K562 (cell line): ENCODE data around the gene CRYBG3. TPM values are rescaled to one million over a fixed set of nuclear protein-coding genes. Genes with fewer than 3 reads are reported as not detected.

Source experiments
- ATAC-seq: fragments of 200-7000 bp; cut with Tn5 transposase; 3 replicates; pipeline ENCODE4 v1.9.1; 2020; ENCODE audit warnings: moderate library complexity
- BruUV-seq: library from RNA; stranded (reverse); fragments of 400-500 nt; replicated peaks from 2 replicates; lab custom pipeline; 2021; lab: Mats Ljungman, UMichigan
- CTCF ChIA-PET: fragments of 300-600 bp; formaldehyde crosslinking; extraction: SDS; loops from one replicate; lab custom pipeline; 2021; ENCODE audit warnings: low intra/inter-chr PET ratio; lab: Yijun Ruan, JAX
- POLR2A ChIA-PET: fragments of 300-600, 350-650 bp; sonication (Branson Sonifier 250); formaldehyde crosslinking; extraction: SDS; loops from one replicate; lab custom pipeline; 2021; ENCODE audit warnings: antibody characterized with exemption, inconsistent platforms; lab: Yijun Ruan, JAX
- DNase-seq, 4 experiments: peaks; one replicate each; pipeline versions ENCODE4 v3.0.0 to v3.0.0-alpha.2; 2011 to 2018; ENCODE audit warnings: low spot score in 3 of 4, mixed read lengths in 3 of 4; ENCODE audit errors: extremely low read depth in 1 of 4
- FAIRE-seq: peaks from 2 replicates; lab custom pipeline; 2011; peaks lifted over from hg19 to GRCh38; lab: Jason Lieb, UNC
- H2AFZ ChIP-seq: 2 replicates; pipeline ENCODE4 v1.6.0; 2011; ENCODE audit warnings: low read depth, low read length, control low read depth, inconsistent platforms
- H3K27ac ChIP-seq: fragments of 200-600 bp; 3 replicates; pipeline ENCODE4 v1.8.0; 2011; ENCODE audit warnings: low read depth, mild to moderate bottlenecking, control low read depth, inconsistent platforms, low read length, moderate library complexity, mixed read lengths; ENCODE audit errors: extremely low read depth
- H3K27me3 ChIP-seq, 2 experiments: fragments of 300-600 bp in 1 of 2; 2 replicates in 1 of 2; 3 replicates in 1 of 2; pipeline versions ENCODE4 v1.6.0 to v1.8.0; 2011; ENCODE audit warnings: inconsistent platforms in 2 of 2, low read length in 2 of 2, mild to moderate bottlenecking in 1 of 2, mixed read lengths in 1 of 2, moderate library complexity in 1 of 2; ENCODE audit not compliant: control insufficient read depth in 2 of 2, insufficient read depth in 2 of 2
- H3K36me3 ChIP-seq: fragments of 300-600 bp; 3 replicates; pipeline ENCODE4 v1.8.0; 2011; ENCODE audit warnings: mild to moderate bottlenecking, low read length, inconsistent platforms; ENCODE audit not compliant: control insufficient read depth, insufficient read depth
- H3K4me1 ChIP-seq, 2 experiments: fragments of 200-600 bp in 1 of 2; replicated peaks in 1 of 2; 2 replicates in 1 of 2; 3 replicates in 1 of 2; pipeline versions ENCODE4 v1.5.1 to v1.8.0; 2011; ENCODE audit warnings: inconsistent platforms in 2 of 2, low read length in 2 of 2, mild to moderate bottlenecking in 1 of 2, mixed read lengths in 1 of 2, moderate library complexity in 1 of 2; ENCODE audit not compliant: control insufficient read depth in 2 of 2, insufficient read depth in 2 of 2
- H3K4me2 ChIP-seq: 2 replicates; pipeline ENCODE4 v1.6.1; 2011; ENCODE audit warnings: low read length, control low read depth, inconsistent platforms, mixed read lengths; ENCODE audit not compliant: insufficient read depth
- H3K4me3 ChIP-seq: fragments of 200-600 bp; sonication (generic), shearing (Covaris generic); 2 replicates; pipeline ENCODE4 v1.5.1; 2016; ENCODE audit warnings: control low read depth, inconsistent platforms
- H3K79me2 ChIP-seq: fragments of 200-600 bp; 3 replicates; pipeline ENCODE4 v1.8.0; 2011; ENCODE audit warnings: low read length, inconsistent platforms; ENCODE audit not compliant: control insufficient read depth, insufficient read depth
- H3K9ac ChIP-seq, 2 experiments: 2 replicates each; pipeline versions ENCODE4 v1.6.0 to v1.6.1; 2011; ENCODE audit warnings: low read depth in 2 of 2, low read length in 2 of 2, control low read depth in 1 of 2, inconsistent platforms in 1 of 2, mild to moderate bottlenecking in 1 of 2, mixed read lengths in 1 of 2; ENCODE audit not compliant: insufficient read depth in 1 of 2
- H3K9me1 ChIP-seq: one replicate; pipeline ENCODE4 v1.6.0; 2011; ENCODE audit warnings: inconsistent platforms, mild to moderate bottlenecking, low read length, moderate library complexity; ENCODE audit not compliant: control insufficient read depth, insufficient read depth
- H3K9me3 ChIP-seq: replicated peaks from 2 replicates; pipeline ENCODE4 v1.5.1; 2011; ENCODE audit warnings: low read depth, low read length, inconsistent platforms; ENCODE audit not compliant: control insufficient read depth, insufficient read depth
- H4K20me1 ChIP-seq: replicated peaks from 2 replicates; pipeline ENCODE4 v1.6.1; 2011; ENCODE audit warnings: low read length, inconsistent platforms, mixed read lengths; ENCODE audit not compliant: control insufficient read depth, insufficient read depth
- CBX3 ChIP-seq, 2 experiments: IDR thresholded peaks; 1 replicate in 1 of 2; 2 replicates in 1 of 2; pipeline ENCODE4 v1.6.1; 2012; ENCODE audit warnings: inconsistent platforms in 2 of 2, low read length in 2 of 2, borderline replicate concordance in 1 of 2, control low read depth in 1 of 2
- ESRRB ChIP-seq: fragments of 250-450 bp; sonication (Bioruptor Pico); IDR thresholded peaks from 2 replicates; pipeline ENCODE4 v1.5.0; 2020; ENCODE audit warnings: mild to moderate bottlenecking, moderate library complexity, borderline replicate concordance
- HDAC3 ChIP-seq: fragments of 450-650 bp; IDR thresholded peaks from 2 replicates; pipeline ENCODE4 v1.6.1; 2018; ENCODE audit warnings: borderline replicate concordance, mild to moderate bottlenecking, moderate library complexity; ENCODE audit not compliant: partially characterized antibody
- MYC ChIP-seq, 2 experiments: fragments of 250-450 bp in 1 of 2; sonication (Bioruptor Pico) in 1 of 2; IDR thresholded peaks; 2 replicates each; pipeline versions ENCODE4 v1.5.1 to v1.6.1; 2012 to 2021; ENCODE audit warnings: low read depth in 2 of 2, borderline replicate concordance in 1 of 2, improper control_type of control experiment in 1 of 2, low read length in 1 of 2, mild to moderate bottlenecking in 1 of 2, moderate library complexity in 1 of 2
- POLR2H ChIP-seq: IDR thresholded peaks from 2 replicates; pipeline ENCODE4 v1.6.1; 2016; ENCODE audit warnings: missing genetic modification characterization, low read depth, mild to moderate bottlenecking, control low read depth, missing compliant biosample characterization, moderate library complexity
- RCOR1 ChIP-seq, 2 experiments: IDR thresholded peaks; 2 replicates each; pipeline ENCODE4 v1.6.1; 2012; ENCODE audit warnings: low read depth in 2 of 2, low read length in 2 of 2, borderline replicate concordance in 1 of 2, improper control_type of control experiment in 1 of 2
- TAF15 ChIP-seq: fragments of 200-400 bp; formaldehyde crosslinking; IDR thresholded peaks from 2 replicates; pipeline ENCODE4 v1.6.1; 2017; ENCODE audit warnings: mild to moderate bottlenecking, low read depth, low read length, moderate library complexity
- WGBS: fragments of 100-300 bp; shearing (Covaris generic); methylation state at CpG from one replicate; pipeline ENCODE4 v1.1.6; 2016; ENCODE audit warnings: low coverage, mixed read lengths; ENCODE audit not compliant: insufficient coverage; ENCODE audit errors: missing lambda C conversion rate; 5-methylcytosine and 5-hydroxymethylcytosine counted together
- in situ Hi-C: fragments of 300-500 bp; cut with MboI; formaldehyde crosslinking; loops from 4 replicates; pipeline ENCODE4 v1.15.0; 2018; ENCODE audit warnings: inconsistent platforms, mixed read lengths
- intact Hi-C: fragments of 100-400 bp; cut with micrococcal nuclease; formaldehyde crosslinking; loops from 2 replicates; pipeline ENCODE4 v1.14.2; 2022
- polyA plus RNA-seq, 8 experiments: library from polyadenylated mRNA; depleted of rRNA in 4 of 8; stranded (reverse) in 5 of 8; unstranded in 3 of 8; fragments of >200 nt; fragmentation: Nextera tagmentation in 2 of 8; fragmentation: Illumina TruSeq in 1 of 8; extraction: Ambion mirVana in 2 of 8; extraction: Trizol in 1 of 8; gene quantifications; 2 replicates each; pipeline versions ENCODE4 v1.2.1 to v1.2.3, GENCODE V29; 2011 to 2014; ENCODE audit warnings: inconsistent platforms in 1 of 8, missing spikeins in 1 of 8
- total RNA-seq, 7 experiments: library from RNA; depleted of rRNA in 6 of 7; stranded (reverse); fragments of >200 nt in 6 of 7; fragmentation: Illumina TruSeq in 2 of 7; extraction: Trizol in 2 of 7; gene quantifications; 2 replicates each; pipeline versions ENCODE4 v1.2.1 to v1.2.3, GENCODE V29; 2011 to 2021; ENCODE audit warnings: low replicate concordance in 1 of 7
- TF ChIP-seq, protein P1 (sequence below): IDR thresholded peaks from 3 replicates; pipeline ENCODE4 v1.6.1; 2011; ENCODE audit warnings: borderline replicate concordance, mild to moderate bottlenecking; ENCODE audit not compliant: insufficient read length, insufficient read depth

The CRYBG3 gene
- total and polyA plus RNA-seq, 9 of the 15 experiments (the other 6 are each of a cell fraction or from before 2014, with no cell fraction given), result 0.08 to 0.72 (median 0.18) TPM

DNA sequence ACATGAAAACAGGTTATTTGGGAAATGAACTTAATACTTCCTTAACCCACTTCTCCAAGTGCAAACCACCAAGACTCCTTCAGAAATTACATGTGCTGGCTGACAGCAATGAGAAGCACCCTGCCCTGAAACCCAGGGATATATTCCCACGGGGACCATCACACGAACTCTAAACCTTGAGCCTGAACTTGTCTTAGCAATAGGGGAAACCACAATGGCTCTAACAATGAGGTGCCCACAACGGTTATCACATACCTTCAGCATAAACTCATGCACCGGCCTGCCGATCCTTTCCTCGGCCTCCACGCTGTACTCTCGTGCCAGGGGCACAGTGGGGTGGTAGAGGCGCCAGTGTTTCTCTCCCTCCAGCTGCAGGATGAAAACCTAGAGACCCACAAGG, 137.0 kb downstream of the CRYBG3 start:
- H3K4me1 ChIP-seq, result no peaks in the 10 kb centered on the region; a peak in 2 of 5 replicates
- peaks cover 51% of the 10 kb centered on the region; the same call in 2 of the 3 replicates for H3K36me3 ChIP-seq
- H4K20me1 ChIP-seq, result no peaks in the 10 kb centered on the region
- H3K4me3 ChIP-seq, result no peak overlapping the region
- no peak overlapping the region for H2AFZ ChIP-seq
- POLR2A ChIA-PET, result interaction anchor here (1.2 kb wide), 1 partner anchor 10 kb away, joined by 3 read pairs; no protein-coding TSS in a partner anchor
- intact Hi-C loops, result no loop called here
- no peak for DNase-seq
- in situ Hi-C loops, result no loop called here
- BruUV-seq, result no TSS peak
- H3K4me2 ChIP-seq, result no peak overlapping the region
- H3K9me3 ChIP-seq, result no peaks in the 10 kb centered on the region
- no peaks in the 10 kb centered on the region for H3K27me3 ChIP-seq
- 86% methylated on average over 7 of the region's 9 CpGs for WGBS
- no peak overlapping the region for H3K27ac ChIP-seq
- CTCF ChIA-PET, result no interaction called here
- no peak for FAIRE-seq
- TF ChIP-seq ESRRB (CRISPR knock-in tag) (no peak), MYC (IDR thresholded peaks at IDR 0.05; ENCODE audit: low read depth, low read length) (no peak), MYC (CRISPR knock-in tag; IDR thresholded peaks at IDR 0.05; ENCODE audit: borderline replicate concordance, low read depth) (no peak), HDAC3 (no peak), TAF15 (no peak), RCOR1 (IDR thresholded peaks at IDR 0.05; ENCODE audit: borderline replicate concordance in 1 of 2, low read depth in 2 of 2, low read length in 2 of 2) (no peak), CBX3 (IDR thresholded peaks at IDR 0.05; ENCODE audit: borderline replicate concordance in 1 of 2, low read length in 2 of 2) (no peak), POLR2H (tag) (no peak)
- TF ChIP-seq, protein P1, sequence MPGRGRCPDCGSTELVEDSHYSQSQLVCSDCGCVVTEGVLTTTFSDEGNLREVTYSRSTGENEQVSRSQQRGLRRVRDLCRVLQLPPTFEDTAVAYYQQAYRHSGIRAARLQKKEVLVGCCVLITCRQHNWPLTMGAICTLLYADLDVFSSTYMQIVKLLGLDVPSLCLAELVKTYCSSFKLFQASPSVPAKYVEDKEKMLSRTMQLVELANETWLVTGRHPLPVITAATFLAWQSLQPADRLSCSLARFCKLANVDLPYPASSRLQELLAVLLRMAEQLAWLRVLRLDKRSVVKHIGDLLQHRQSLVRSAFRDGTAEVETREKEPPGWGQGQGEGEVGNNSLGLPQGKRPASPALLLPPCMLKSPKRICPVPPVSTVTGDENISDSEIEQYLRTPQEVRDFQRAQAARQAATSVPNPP, result no peak
- H3K9me1 ChIP-seq, result peaks cover 3% of the 10 kb centered on the region
- no peak overlapping the region for H3K9ac ChIP-seq
- H3K79me2 ChIP-seq, result peaks cover 9% of the 10 kb centered on the region
- no peak for ATAC-seq
